Tibial nerve (tissue), 4 donors: ENCODE results near the gene ELAPOR1.

Experiments
- CTCF ChIP-seq, 5 experiments: fragments of 200-600 bp in 3 of 5; fragments of 450-650 bp in 2 of 5; sonication (generic) in 3 of 5; IDR thresholded peaks; one replicate each; pipeline ENCODE4 v1.5.1; 2016 to 2019; ENCODE audit warnings: antibody characterized with exemption in 5 of 5, mild to moderate bottlenecking in 3 of 5, moderate library complexity in 2 of 5
- EP300 ChIP-seq, 2 donors: sonication (generic); formaldehyde crosslinking; IDR thresholded peaks; one replicate each; pipeline ENCODE4 v1.6.1; 2017; ENCODE audit warnings: antibody characterized with exemption in 2 of 2, mild to moderate bottlenecking in 1 of 2
- POLR2A ChIP-seq, 2 donors: fragments of 450-650 bp; IDR thresholded peaks; one replicate each; pipeline ENCODE4 v1.6.1; 2017; ENCODE audit warnings: antibody characterized with exemption in 2 of 2, mild to moderate bottlenecking in 2 of 2, moderate library complexity in 2 of 2

DNA sequence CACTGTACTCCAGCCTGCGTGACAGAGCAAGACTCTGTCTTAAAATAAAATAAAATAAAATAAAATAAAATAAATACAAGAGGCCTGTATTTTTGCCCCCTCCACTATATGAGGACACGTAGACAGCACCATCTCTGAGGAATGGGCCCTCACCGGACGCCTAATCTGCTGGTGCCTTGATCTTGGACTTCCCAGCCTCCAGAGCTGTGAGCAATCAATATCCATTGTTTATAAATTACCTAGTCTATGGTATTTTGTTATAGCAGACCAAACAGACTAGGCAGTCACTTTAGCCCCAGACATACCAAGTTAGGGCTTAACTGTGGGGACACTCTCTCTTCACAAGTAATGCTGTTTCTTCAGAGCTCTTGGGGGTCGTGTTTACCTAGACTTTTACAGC lies 6.4 kb downstream of the ELAPOR1 start:
- TF ChIP-seq CTCF (IDR thresholded peaks at IDR 0.05) (no peak), EP300 (IDR thresholded peaks at IDR 0.05) (no peak), POLR2A (IDR thresholded peaks at IDR 0.05) (no peak)
